ENCODE data around the gene KIF5A. TPM values are rescaled to one million over a fixed set of nuclear protein-coding genes. Genes with fewer than 3 reads are reported as not detected.

The KIF5A gene
- polyA plus RNA-seq, 1 of the 3 experiments (the other 2 are of a cell fraction): 6.2 TPM

DNA sequence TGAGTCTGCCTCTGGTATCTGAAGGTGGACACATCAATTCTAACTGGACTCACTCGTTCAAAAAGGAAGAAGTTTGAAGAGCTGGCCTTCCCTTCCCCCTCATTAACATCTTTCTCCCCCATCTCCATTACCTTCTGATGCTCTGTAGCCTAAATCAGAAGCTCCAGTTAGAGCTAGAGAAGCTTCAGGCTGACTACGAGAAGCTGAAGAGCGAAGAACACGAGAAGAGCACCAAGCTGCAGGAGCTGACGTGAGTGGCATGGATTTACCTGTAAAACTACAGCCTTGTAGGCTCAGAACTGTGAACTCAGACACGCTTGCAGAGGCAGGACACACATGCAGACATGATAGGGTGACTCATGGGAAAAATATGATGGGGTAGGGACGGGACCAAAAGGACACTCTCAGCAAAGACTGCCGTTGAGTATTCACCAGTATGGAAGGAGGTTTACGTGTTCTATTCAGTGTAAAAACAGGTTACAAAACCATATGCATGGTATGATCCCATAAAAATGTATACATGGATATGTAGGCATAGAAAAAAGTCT lies 26.8 kb downstream of the KIF5A start:
- H2AFZ ChIP-seq (ENCODE audit: low read depth): no peak overlapping the region
- no peak overlapping the region for H3K4me2 ChIP-seq
- TF ChIP-seq, protein P1, sequence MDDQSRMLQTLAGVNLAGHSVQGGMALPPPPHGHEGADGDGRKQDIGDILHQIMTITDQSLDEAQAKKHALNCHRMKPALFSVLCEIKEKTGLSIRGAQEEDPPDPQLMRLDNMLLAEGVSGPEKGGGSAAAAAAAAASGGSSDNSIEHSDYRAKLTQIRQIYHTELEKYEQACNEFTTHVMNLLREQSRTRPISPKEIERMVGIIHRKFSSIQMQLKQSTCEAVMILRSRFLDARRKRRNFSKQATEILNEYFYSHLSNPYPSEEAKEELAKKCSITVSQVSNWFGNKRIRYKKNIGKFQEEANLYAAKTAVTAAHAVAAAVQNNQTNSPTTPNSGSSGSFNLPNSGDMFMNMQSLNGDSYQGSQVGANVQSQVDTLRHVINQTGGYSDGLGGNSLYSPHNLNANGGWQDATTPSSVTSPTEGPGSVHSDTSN (IDR thresholded peaks at IDR 0.05): no peak
- TF ChIP-seq FOXM1 (IDR thresholded peaks at IDR 0.05; ENCODE audit: low read depth) (no peak), JUND (IDR thresholded peaks at IDR 0.05) (no peak), SIN3A (IDR thresholded peaks at IDR 0.05; ENCODE audit: borderline replicate concordance, low read depth, low read length) (no peak), NRF1 (IDR thresholded peaks at IDR 0.05; ENCODE audit: low read depth, low read length) (no peak)
- TF ChIP-seq, protein P2, sequence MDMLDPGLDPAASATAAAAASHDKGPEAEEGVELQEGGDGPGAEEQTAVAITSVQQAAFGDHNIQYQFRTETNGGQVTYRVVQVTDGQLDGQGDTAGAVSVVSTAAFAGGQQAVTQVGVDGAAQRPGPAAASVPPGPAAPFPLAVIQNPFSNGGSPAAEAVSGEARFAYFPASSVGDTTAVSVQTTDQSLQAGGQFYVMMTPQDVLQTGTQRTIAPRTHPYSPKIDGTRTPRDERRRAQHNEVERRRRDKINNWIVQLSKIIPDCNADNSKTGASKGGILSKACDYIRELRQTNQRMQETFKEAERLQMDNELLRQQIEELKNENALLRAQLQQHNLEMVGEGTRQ (IDR thresholded peaks at IDR 0.05; ENCODE audit: borderline replicate concordance, low read depth, low read length): no peak
- TF ChIP-seq, protein P3, sequence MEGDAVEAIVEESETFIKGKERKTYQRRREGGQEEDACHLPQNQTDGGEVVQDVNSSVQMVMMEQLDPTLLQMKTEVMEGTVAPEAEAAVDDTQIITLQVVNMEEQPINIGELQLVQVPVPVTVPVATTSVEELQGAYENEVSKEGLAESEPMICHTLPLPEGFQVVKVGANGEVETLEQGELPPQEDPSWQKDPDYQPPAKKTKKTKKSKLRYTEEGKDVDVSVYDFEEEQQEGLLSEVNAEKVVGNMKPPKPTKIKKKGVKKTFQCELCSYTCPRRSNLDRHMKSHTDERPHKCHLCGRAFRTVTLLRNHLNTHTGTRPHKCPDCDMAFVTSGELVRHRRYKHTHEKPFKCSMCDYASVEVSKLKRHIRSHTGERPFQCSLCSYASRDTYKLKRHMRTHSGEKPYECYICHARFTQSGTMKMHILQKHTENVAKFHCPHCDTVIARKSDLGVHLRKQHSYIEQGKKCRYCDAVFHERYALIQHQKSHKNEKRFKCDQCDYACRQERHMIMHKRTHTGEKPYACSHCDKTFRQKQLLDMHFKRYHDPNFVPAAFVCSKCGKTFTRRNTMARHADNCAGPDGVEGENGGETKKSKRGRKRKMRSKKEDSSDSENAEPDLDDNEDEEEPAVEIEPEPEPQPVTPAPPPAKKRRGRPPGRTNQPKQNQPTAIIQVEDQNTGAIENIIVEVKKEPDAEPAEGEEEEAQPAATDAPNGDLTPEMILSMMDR (IDR thresholded peaks at IDR 0.05): no peak
- no peaks in the 10 kb centered on the region for H3K9me3 ChIP-seq
- WGBS (ENCODE audit: low lambda C conversion rate): 89% methylated on average over 9 of the region's 9 CpGs
- no peak overlapping the region for H3K27ac ChIP-seq (ENCODE audit: low read depth in 2 of 2, low read length in 1 of 2)
- H3K36me3 ChIP-seq (replicated peaks in 1 of 2; ENCODE audit: control insufficient read depth in 1 of 2, insufficient read depth in 2 of 2, low read length in 1 of 2): peaks cover 23 to 73% of the 10 kb centered on the region in 2 experiments
- H3K27me3 ChIP-seq (ENCODE audit: insufficient read depth): no peaks in the 10 kb centered on the region
- H3K79me2 ChIP-seq (ENCODE audit: insufficient read depth): no peaks in the 10 kb centered on the region
- DNase-seq: no peak
- H3K9ac ChIP-seq: no peak overlapping the region
- CTCF ChIA-PET: interaction anchor here (1.3 to 11.3 kb wide), 4 partner anchors 6 to 56 kb away, joined by 5 to 110 read pairs (median 16); partner anchors contain the start of gene B4GALNT1
- no peaks in the 10 kb centered on the region for H3F3A ChIP-seq (replicated peaks; ENCODE audit: insufficient read depth)
- POLR2A ChIA-PET: interaction anchor here (0.6 kb wide), 1 partner anchor 36 kb away, joined by 3 read pairs; no protein-coding TSS in a partner anchor
- H3K4me1 ChIP-seq (ENCODE audit: control insufficient read depth in 1 of 2, insufficient read depth in 2 of 2, low read depth in 1 of 2, low read length in 1 of 2): no peaks in the 10 kb centered on the region
- H4K20me1 ChIP-seq (ENCODE audit: insufficient read depth): no peaks in the 10 kb centered on the region
- no peak overlapping the region for H3K4me3 ChIP-seq (ENCODE audit: low read depth in 2 of 2, low read length in 1 of 2)
- H3K9me2 ChIP-seq: no peaks in the 10 kb centered on the region

DNA sequence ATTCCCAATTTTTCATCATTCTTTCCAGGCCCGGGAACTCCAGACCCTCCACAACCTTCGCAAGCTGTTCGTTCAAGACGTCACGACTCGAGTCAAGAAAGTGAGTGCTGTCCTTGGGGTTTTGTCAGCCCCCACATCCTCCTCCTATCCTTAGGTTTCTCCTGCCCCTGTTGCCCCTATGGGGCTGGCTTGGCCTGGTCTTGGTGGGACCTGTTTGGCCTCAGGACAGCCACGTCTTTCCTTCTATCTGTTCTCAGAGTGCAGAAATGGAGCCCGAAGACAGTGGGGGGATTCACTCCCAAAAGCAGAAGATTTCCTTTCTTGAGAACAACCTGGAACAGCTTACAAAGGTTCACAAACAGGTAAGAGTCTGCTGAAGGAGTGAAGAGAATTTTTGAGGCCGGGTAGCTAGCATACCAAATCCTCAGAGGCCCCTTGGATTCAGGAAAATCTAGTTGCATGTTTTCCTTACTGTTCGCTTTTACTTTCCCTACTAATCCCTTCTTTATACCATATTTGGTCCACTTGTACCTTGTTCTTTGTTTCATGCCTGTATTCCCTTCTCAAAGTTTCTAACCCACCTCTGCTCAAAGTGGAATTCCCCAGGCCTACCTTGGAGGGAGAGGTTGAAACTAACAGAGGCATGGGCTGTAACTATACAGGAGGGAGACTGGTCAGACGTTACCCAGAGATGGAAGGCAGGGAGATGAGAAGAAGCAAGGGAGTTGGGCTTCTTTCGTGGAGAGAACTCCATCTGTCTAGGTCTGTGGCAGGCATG lies 28.3 kb downstream of the KIF5A start:
- Histone ChIP-seq H3K27ac (ENCODE audit: low read depth in 2 of 2, low read length in 1 of 2) (no peak overlapping the region), H3K9ac (no peak overlapping the region), H3K27me3 (ENCODE audit: insufficient read depth) (no peaks in the 10 kb centered on the region), H3K4me1 (ENCODE audit: control insufficient read depth in 1 of 2, insufficient read depth in 2 of 2, low read depth in 1 of 2, low read length in 1 of 2) (no peaks in the 10 kb centered on the region), H3K4me2 (no peak overlapping the region), H2AFZ (ENCODE audit: low read depth) (no peak overlapping the region), H4K20me1 (ENCODE audit: insufficient read depth) (no peaks in the 10 kb centered on the region), H3F3A (replicated peaks; ENCODE audit: insufficient read depth) (no peaks in the 10 kb centered on the region), H3K36me3 (replicated peaks in 1 of 2; ENCODE audit: control insufficient read depth in 1 of 2, insufficient read depth in 2 of 2, low read length in 1 of 2) (peaks cover 37 to 78% of the 10 kb centered on the region in 2 experiments), H3K79me2 (ENCODE audit: insufficient read depth) (no peaks in the 10 kb centered on the region), H3K9me3 (no peaks in the 10 kb centered on the region), H3K9me2 (no peaks in the 10 kb centered on the region), H3K4me3 (ENCODE audit: low read depth in 2 of 2, low read length in 1 of 2) (no peak overlapping the region)
- CTCF ChIA-PET: interaction anchor here (1.1 kb wide), 1 partner anchor 148 kb away, joined by 3 read pairs; no protein-coding TSS in a partner anchor
- 88% methylated on average over 12 of the region's 12 CpGs for WGBS (ENCODE audit: low lambda C conversion rate)
- POLR2A ChIA-PET: no interaction called here
- no peak for DNase-seq
- TF ChIP-seq ELF1 (IDR thresholded peaks at IDR 0.05) (no peak), NRF1 (IDR thresholded peaks at IDR 0.05; ENCODE audit: low read depth, low read length) (no peak), EP300 (IDR thresholded peaks at IDR 0.05; ENCODE audit: borderline replicate concordance in 1 of 2, low read depth in 1 of 2, low read length in 1 of 2) (no peak), GABPA (IDR thresholded peaks at IDR 0.05; ENCODE audit: low read depth) (no peak), POLR2AphosphoS5 (IDR thresholded peaks at IDR 0.05; ENCODE audit: low read depth, low read length) (no peak), NFIC (IDR thresholded peaks at IDR 0.05; ENCODE audit: borderline replicate concordance) (no peak), TAF1 (IDR thresholded peaks at IDR 0.05; ENCODE audit: borderline replicate concordance, low read depth, low read length) (no peak), SMC3 (IDR thresholded peaks at IDR 0.05; ENCODE audit: low read depth, low read length) (no peak), MEF2A (IDR thresholded peaks at IDR 0.05; ENCODE audit: borderline replicate concordance, low read depth) (no peak), EZH2phosphoT487 (IDR thresholded peaks at IDR 0.05; ENCODE audit: borderline replicate concordance, low read depth) (no peak), MXI1 (IDR thresholded peaks at IDR 0.05; ENCODE audit: low read depth, low read length) (no peak)
- TF ChIP-seq, protein P2 (IDR thresholded peaks at IDR 0.05; ENCODE audit: borderline replicate concordance, low read depth, low read length): no peak
- TF ChIP-seq, protein P4, sequence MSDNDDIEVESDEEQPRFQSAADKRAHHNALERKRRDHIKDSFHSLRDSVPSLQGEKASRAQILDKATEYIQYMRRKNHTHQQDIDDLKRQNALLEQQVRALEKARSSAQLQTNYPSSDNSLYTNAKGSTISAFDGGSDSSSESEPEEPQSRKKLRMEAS (IDR thresholded peaks at IDR 0.05; ENCODE audit: low read depth): no peak
- TF ChIP-seq, protein P5, sequence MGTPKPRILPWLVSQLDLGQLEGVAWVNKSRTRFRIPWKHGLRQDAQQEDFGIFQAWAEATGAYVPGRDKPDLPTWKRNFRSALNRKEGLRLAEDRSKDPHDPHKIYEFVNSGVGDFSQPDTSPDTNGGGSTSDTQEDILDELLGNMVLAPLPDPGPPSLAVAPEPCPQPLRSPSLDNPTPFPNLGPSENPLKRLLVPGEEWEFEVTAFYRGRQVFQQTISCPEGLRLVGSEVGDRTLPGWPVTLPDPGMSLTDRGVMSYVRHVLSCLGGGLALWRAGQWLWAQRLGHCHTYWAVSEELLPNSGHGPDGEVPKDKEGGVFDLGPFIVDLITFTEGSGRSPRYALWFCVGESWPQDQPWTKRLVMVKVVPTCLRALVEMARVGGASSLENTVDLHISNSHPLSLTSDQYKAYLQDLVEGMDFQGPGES (IDR thresholded peaks at IDR 0.05; ENCODE audit: low read depth, low read length): no peak
